IMR-90 (cell line): ENCODE data around the gene PRUNE2. TPM values are rescaled to one million over a fixed set of nuclear protein-coding genes. Genes with fewer than 3 reads are reported as not detected.

Experiments used
- ATAC-seq: fragments of 200-7000 bp; cut with Tn5 transposase; 2 replicates; pipeline ENCODE4 v1.9.1; 2020; ENCODE audit warnings: low read depth, mild to moderate bottlenecking, moderate library complexity
- BruUV-seq: library from RNA; stranded (reverse); fragments of 400-500 nt; replicated peaks from 2 replicates; lab custom pipeline; 2021; lab: Mats Ljungman, UMichigan
- CTCF ChIA-PET: fragments of 300-600 bp; formaldehyde crosslinking; extraction: SDS; loops from one replicate; lab custom pipeline; 2021; ENCODE audit warnings: antibody characterized with exemption; lab: Yijun Ruan, JAX
- POLR2A ChIA-PET: fragments of 300-600 bp; sonication (Branson Sonifier 250); formaldehyde crosslinking; loops from one replicate; lab custom pipeline; 2022; ENCODE audit warnings: antibody characterized with exemption; ENCODE audit not compliant: unreplicated experiment; lab: Charles Lee
- DNase-seq: peaks from one replicate; pipeline ENCODE4 v3.0.0; 2013
- H2AFZ ChIP-seq: replicated peaks from 2 replicates; pipeline ENCODE3; 2013; ENCODE audit warnings: low read length, mild to moderate bottlenecking; ENCODE audit not compliant: poor library complexity
- H2AK5ac ChIP-seq: 2 replicates; pipeline ENCODE4 v1.6.1; 2013; ENCODE audit warnings: low read depth, low read length, inconsistent platforms
- H2AK9ac ChIP-seq: replicated peaks from 2 replicates; pipeline ENCODE3; 2013; ENCODE audit warnings: mild to moderate bottlenecking, low read depth, low read length, moderate library complexity; ENCODE audit not compliant: poor library complexity
- H2BK120ac ChIP-seq: 2 replicates; pipeline ENCODE4 v1.6.1; 2013; ENCODE audit warnings: low read depth, low read length, inconsistent platforms
- H2BK15ac ChIP-seq: 3 replicates; pipeline ENCODE4 v1.6.1; 2013; ENCODE audit warnings: low read depth, low read length, inconsistent platforms
- H2BK20ac ChIP-seq: 2 replicates; pipeline ENCODE4 v1.6.1; 2013; ENCODE audit warnings: low read depth, mild to moderate bottlenecking, inconsistent platforms, low read length, moderate library complexity
- H2BK5ac ChIP-seq: 2 replicates; pipeline ENCODE4 v1.6.1; 2013; ENCODE audit warnings: mild to moderate bottlenecking, low read depth, low read length, inconsistent platforms; ENCODE audit not compliant: poor library complexity, severe bottlenecking
- H3K14ac ChIP-seq: replicated peaks from 2 replicates; pipeline ENCODE4 v1.6.1; 2013; ENCODE audit warnings: low read depth, low read length, inconsistent platforms
- H3K18ac ChIP-seq: 2 replicates; pipeline ENCODE4 v1.6.1; 2013; ENCODE audit warnings: low read depth, low read length, control low read depth
- H3K23ac ChIP-seq: 2 replicates; pipeline ENCODE4 v1.6.1; 2013; ENCODE audit warnings: low read depth, low read length, inconsistent platforms
- H3K27ac ChIP-seq: 2 replicates; pipeline ENCODE4 v1.5.1; 2013; ENCODE audit warnings: mild to moderate bottlenecking, control low read depth, low read length; ENCODE audit not compliant: insufficient read depth
- H3K27me3 ChIP-seq: 2 replicates; pipeline ENCODE4 v1.6.1; 2013; ENCODE audit warnings: low read length; ENCODE audit not compliant: control insufficient read depth, insufficient read depth
- H3K36me3 ChIP-seq: 2 replicates; pipeline ENCODE4 v1.6.1; 2013; ENCODE audit warnings: low read length, mixed read lengths; ENCODE audit not compliant: control insufficient read depth, insufficient read depth
- H3K4ac ChIP-seq: 2 replicates; pipeline ENCODE4 v1.6.1; 2013; ENCODE audit warnings: low read depth, low read length, inconsistent platforms
- H3K4me1 ChIP-seq: 2 replicates; pipeline ENCODE4 v1.6.1; 2013; ENCODE audit warnings: low read length, mixed read lengths; ENCODE audit not compliant: control insufficient read depth, insufficient read depth
- H3K4me2 ChIP-seq: 2 replicates; pipeline ENCODE4 v1.6.1; 2013; ENCODE audit warnings: low read depth, mild to moderate bottlenecking, control low read depth, low read length, moderate library complexity
- H3K4me3 ChIP-seq: 2 replicates; pipeline ENCODE4 v1.5.1; 2013; ENCODE audit warnings: low read depth, mild to moderate bottlenecking, control low read depth, low read length, moderate library complexity; ENCODE audit not compliant: insufficient read depth
- H3K56ac ChIP-seq: 2 replicates; pipeline ENCODE4 v1.6.1; 2013; ENCODE audit warnings: low read length, inconsistent platforms; ENCODE audit not compliant: insufficient read depth; ENCODE audit errors: extremely low read depth
- H3K79me1 ChIP-seq, 2 experiments: 2 replicates each; pipeline ENCODE4 v1.6.1; 2013; ENCODE audit warnings: low read length in 2 of 2, inconsistent platforms in 1 of 2, low read depth in 1 of 2
- H3K9ac ChIP-seq: 2 replicates; pipeline ENCODE4 v1.6.1; 2013; ENCODE audit warnings: low read depth, low read length, control low read depth
- H3K9me1 ChIP-seq: 2 replicates; pipeline ENCODE4 v1.6.1; 2013; ENCODE audit warnings: low read length, inconsistent platforms; ENCODE audit not compliant: insufficient read depth
- H3K9me3 ChIP-seq: 2 replicates; pipeline ENCODE4 v1.6.1; 2013; ENCODE audit warnings: low read length; ENCODE audit not compliant: control insufficient read depth, insufficient read depth
- H4K20me1 ChIP-seq: 2 replicates; pipeline ENCODE4 v1.6.1; 2013; ENCODE audit warnings: low read length, inconsistent platforms; ENCODE audit not compliant: insufficient read depth
- H4K5ac ChIP-seq: 2 replicates; pipeline ENCODE4 v1.6.1; 2013; ENCODE audit warnings: mild to moderate bottlenecking, low read depth, low read length, control low read depth
- H4K8ac ChIP-seq, 2 experiments: 2 replicates each; pipeline ENCODE4 v1.6.1; 2013; ENCODE audit warnings: low read depth in 2 of 2, low read length in 2 of 2, control low read depth in 1 of 2, inconsistent platforms in 1 of 2
- H4K91ac ChIP-seq: 2 replicates; pipeline ENCODE4 v1.6.1; 2013; ENCODE audit warnings: low read depth, low read length, inconsistent platforms; ENCODE audit not compliant: insufficient read depth
- BHLHE40 ChIP-seq: fragments of 150-350 bp; IDR thresholded peaks from 2 replicates; pipeline ENCODE4 v1.6.1; 2016; ENCODE audit warnings: mild to moderate bottlenecking, low read depth, low read length
- FOS ChIP-seq: fragments of 150-350 bp; IDR thresholded peaks from 2 replicates; pipeline ENCODE4 v1.6.1; 2016; ENCODE audit warnings: low read depth, low read length
- POLR2A ChIP-seq: IDR thresholded peaks from 2 replicates; pipeline ENCODE4 v1.6.1; 2012; ENCODE audit warnings: mild to moderate bottlenecking, low read depth, low read length
- RAD21 ChIP-seq: IDR thresholded peaks from 2 replicates; pipeline ENCODE4 v1.6.1; 2012; ENCODE audit warnings: low read length, improper control_type of control experiment
- RCOR1 ChIP-seq: IDR thresholded peaks from 2 replicates; pipeline ENCODE4 v1.6.1; 2012; ENCODE audit warnings: mild to moderate bottlenecking, low read length, improper control_type of control experiment; ENCODE audit not compliant: insufficient replicate concordance
- SMC3 ChIP-seq: fragments of 150-350 bp; IDR thresholded peaks from 2 replicates; pipeline ENCODE4 v1.6.1; 2016; ENCODE audit warnings: low read depth, mild to moderate bottlenecking, antibody characterized with exemption, low read length, moderate library complexity
- WGBS, 2 experiments: methylation state at CpG; one replicate each; pipeline versions ENCODE4 v1.1.5 to v1.1.7; 2013; ENCODE audit warnings: missing lambda C conversion rate in 2 of 2; ENCODE audit not compliant: insufficient read length in 1 of 2; ENCODE audit errors: extremely low coverage in 2 of 2; 5-methylcytosine and 5-hydroxymethylcytosine counted together
- dilution Hi-C: fragments of 300-500 bp; cut with HindIII; formaldehyde crosslinking; loops from one replicate; pipeline ENCODE4 v1.14.3; 2018; ENCODE audit warnings: low sequenced_read_pairs; ENCODE audit not compliant: unreplicated experiment
- in situ Hi-C: fragments of 300-500 bp; cut with MboI; formaldehyde crosslinking; loops from 3 replicates; pipeline ENCODE4 v1.14.3; 2019; ENCODE audit warnings: low sequenced_read_pairs, inconsistent platforms, mixed read lengths
- intact Hi-C: fragments of 100-400 bp; cut with micrococcal nuclease; formaldehyde crosslinking; loops from 2 replicates; pipeline ENCODE4 v1.10.0; 2022
- polyA plus RNA-seq, 3 experiments: library from polyadenylated mRNA; depleted of rRNA; stranded (reverse); fragments of >200 nt; gene quantifications; 2 replicates each; pipeline ENCODE4 v1.2.3, GENCODE V29; 2012; ENCODE audit warnings: low replicate concordance in 1 of 3
- total RNA-seq: library from RNA; depleted of rRNA; stranded (reverse); fragments of >200 nt; gene quantifications from 2 replicates; pipeline ENCODE4 v1.2.3, GENCODE V29; 2012
- TF ChIP-seq, protein P1 (sequence below): fragments of 150-350 bp; IDR thresholded peaks from 2 replicates; pipeline ENCODE4 v1.6.1; 2017; ENCODE audit warnings: mild to moderate bottlenecking, antibody characterized with exemption, low read length, low read depth

PRUNE2 gene
- total and polyA plus RNA-seq, 2 of the 4 experiments (the other 2 are of a cell fraction): 0.70 to 1.6 TPM

DNA sequence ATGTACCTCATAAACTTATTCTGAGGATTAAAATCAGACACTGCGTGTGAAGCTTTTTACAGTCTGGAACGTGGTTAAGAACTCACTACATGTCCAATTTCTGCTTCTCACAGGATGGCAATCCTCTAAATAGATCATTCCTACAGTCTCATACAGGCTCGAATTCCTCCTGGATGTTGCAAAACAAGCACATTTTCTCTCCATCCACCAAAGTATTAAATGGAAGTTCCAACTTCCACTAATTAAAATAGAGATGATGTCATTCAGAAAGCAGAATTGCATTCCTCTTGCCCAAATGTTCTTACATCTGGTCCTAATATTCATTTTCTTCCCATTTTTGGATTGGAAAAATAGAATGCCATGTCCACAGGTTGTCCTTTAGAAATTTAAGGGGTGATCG, 287.2 kb downstream of the PRUNE2 start:
- in situ Hi-C loops: no loop called here
- Histone ChIP-seq H2AFZ (no peak overlapping the region), H3K4me1 (no peaks in the 10 kb centered on the region; the same call in 1 of the 2 replicates), H3K18ac (no peak overlapping the region), H2BK20ac (no peak overlapping the region), H3K79me1 (no peaks in the 10 kb centered on the region), H4K91ac (no peak overlapping the region), H3K9me1 (no peaks in the 10 kb centered on the region), H4K5ac (no peak overlapping the region), H2BK15ac (no peak overlapping the region), H3K36me3 (no peaks in the 10 kb centered on the region), H2BK120ac (no peak overlapping the region), H2BK5ac (no peak overlapping the region), H4K8ac (no peak overlapping the region), H3K23ac (no peak overlapping the region), H3K9ac (no peak overlapping the region), H4K20me1 (no peaks in the 10 kb centered on the region), H3K27me3 (no peaks in the 10 kb centered on the region; the same call in 1 of the 2 replicates), H3K4ac (no peak overlapping the region), H3K9me3 (no peaks in the 10 kb centered on the region), H2AK9ac (no peak overlapping the region), H2AK5ac (no peak overlapping the region), H3K27ac (no peak overlapping the region; the same call in 1 of the 2 replicates), H3K4me3 (no peak overlapping the region), H3K4me2 (no peak overlapping the region), H3K56ac (no peak overlapping the region), H3K14ac (no peak overlapping the region)
- WGBS, 2 experiments: 85% methylated on average over 2 of the region's 4 CpGs; no CpG with 5 or more reads in 1 of the 2 experiments
- dilution Hi-C loops: no loop called here
- peak; percentile 60 for ATAC-seq
- CTCF ChIA-PET: no interaction called here
- peak; percentile 38 for DNase-seq
- intact Hi-C loops: loop anchor here (2.0 kb wide), 1 partner anchor 32 kb away; no protein-coding TSS in a partner anchor
- no peak for TF ChIP-seq RAD21
- TF ChIP-seq POLR2A: no peak
- TF ChIP-seq, protein P1, sequence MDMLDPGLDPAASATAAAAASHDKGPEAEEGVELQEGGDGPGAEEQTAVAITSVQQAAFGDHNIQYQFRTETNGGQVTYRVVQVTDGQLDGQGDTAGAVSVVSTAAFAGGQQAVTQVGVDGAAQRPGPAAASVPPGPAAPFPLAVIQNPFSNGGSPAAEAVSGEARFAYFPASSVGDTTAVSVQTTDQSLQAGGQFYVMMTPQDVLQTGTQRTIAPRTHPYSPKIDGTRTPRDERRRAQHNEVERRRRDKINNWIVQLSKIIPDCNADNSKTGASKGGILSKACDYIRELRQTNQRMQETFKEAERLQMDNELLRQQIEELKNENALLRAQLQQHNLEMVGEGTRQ: no peak
- TF ChIP-seq SMC3: no peak
- no peak for TF ChIP-seq FOS
- no peak for TF ChIP-seq BHLHE40
- TF ChIP-seq RCOR1: no peak
- BruUV-seq: no TSS peak
- POLR2A ChIA-PET: no interaction called here
